ENCODE measurements around the gene SULT6B1.

DNA sequence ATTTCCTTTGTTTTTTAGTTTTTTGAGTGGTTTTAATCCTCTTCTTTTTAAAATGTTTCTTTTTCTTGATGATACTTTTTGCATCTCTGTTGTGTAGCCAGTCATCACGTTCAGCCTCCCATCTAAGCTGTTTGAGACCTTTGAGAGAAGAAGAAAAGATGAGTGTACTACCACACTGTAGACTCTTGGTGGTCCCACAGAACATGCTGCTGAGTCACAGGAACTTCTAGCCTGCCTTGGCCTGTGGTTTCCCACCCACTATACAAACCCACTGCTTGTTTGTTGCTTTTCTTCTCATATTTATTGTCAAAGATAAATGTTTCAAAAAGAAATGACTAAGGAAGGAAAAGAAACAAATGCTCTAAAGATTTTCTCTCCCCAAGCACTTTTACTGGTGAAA, 13.3 kb upstream of the SULT6B1 start:
- TF ChIP-seq, protein P1, sequence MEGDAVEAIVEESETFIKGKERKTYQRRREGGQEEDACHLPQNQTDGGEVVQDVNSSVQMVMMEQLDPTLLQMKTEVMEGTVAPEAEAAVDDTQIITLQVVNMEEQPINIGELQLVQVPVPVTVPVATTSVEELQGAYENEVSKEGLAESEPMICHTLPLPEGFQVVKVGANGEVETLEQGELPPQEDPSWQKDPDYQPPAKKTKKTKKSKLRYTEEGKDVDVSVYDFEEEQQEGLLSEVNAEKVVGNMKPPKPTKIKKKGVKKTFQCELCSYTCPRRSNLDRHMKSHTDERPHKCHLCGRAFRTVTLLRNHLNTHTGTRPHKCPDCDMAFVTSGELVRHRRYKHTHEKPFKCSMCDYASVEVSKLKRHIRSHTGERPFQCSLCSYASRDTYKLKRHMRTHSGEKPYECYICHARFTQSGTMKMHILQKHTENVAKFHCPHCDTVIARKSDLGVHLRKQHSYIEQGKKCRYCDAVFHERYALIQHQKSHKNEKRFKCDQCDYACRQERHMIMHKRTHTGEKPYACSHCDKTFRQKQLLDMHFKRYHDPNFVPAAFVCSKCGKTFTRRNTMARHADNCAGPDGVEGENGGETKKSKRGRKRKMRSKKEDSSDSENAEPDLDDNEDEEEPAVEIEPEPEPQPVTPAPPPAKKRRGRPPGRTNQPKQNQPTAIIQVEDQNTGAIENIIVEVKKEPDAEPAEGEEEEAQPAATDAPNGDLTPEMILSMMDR (conservative IDR thresholded peaks at IDR 0.05; ENCODE audit: low read depth, low read length): no peak
- TF ChIP-seq, protein P2, sequence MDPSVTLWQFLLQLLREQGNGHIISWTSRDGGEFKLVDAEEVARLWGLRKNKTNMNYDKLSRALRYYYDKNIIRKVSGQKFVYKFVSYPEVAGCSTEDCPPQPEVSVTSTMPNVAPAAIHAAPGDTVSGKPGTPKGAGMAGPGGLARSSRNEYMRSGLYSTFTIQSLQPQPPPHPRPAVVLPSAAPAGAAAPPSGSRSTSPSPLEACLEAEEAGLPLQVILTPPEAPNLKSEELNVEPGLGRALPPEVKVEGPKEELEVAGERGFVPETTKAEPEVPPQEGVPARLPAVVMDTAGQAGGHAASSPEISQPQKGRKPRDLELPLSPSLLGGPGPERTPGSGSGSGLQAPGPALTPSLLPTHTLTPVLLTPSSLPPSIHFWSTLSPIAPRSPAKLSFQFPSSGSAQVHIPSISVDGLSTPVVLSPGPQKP (IDR thresholded peaks at IDR 0.05; ENCODE audit: borderline replicate concordance, low read depth, low read length): no peak
- TF ChIP-seq POLR2A (IDR thresholded peaks at IDR 0.05; ENCODE audit: low read depth, low read length) (no peak), MXI1 (IDR thresholded peaks at IDR 0.05; ENCODE audit: borderline replicate concordance, low read depth, low read length) (no peak), USF2 (IDR thresholded peaks at IDR 0.05; ENCODE audit: low read depth, low read length) (no peak), RAD21 (IDR thresholded peaks at IDR 0.05; ENCODE audit: low read length) (no peak), RCOR1 (IDR thresholded peaks at IDR 0.05; ENCODE audit: insufficient replicate concordance, low read length) (no peak), SMC3 (IDR thresholded peaks at IDR 0.05; ENCODE audit: low read depth, low read length) (no peak), MAFK (IDR thresholded peaks at IDR 0.05; ENCODE audit: low read depth, low read length) (no peak), BHLHE40 (IDR thresholded peaks at IDR 0.05; ENCODE audit: low read depth, low read length) (no peak), FOS (IDR thresholded peaks at IDR 0.05; ENCODE audit: low read depth, low read length) (no peak), CEBPB (IDR thresholded peaks at IDR 0.05; ENCODE audit: low read depth, low read length) (no peak), MAZ (IDR thresholded peaks at IDR 0.05; ENCODE audit: borderline replicate concordance, low read depth, low read length) (no peak), RFX5 (IDR thresholded peaks at IDR 0.05; ENCODE audit: low read depth, low read length) (no peak)

Data from IMR-90 (cell line).